CD14-positive monocyte (primary cell): ENCODE measurements around the gene SEMA3C. TPM values are rescaled to one million over a fixed set of nuclear protein-coding genes. Genes with fewer than 3 reads are reported as not detected.

Source experiments
- DNase-seq, 3 donors: peaks; one replicate each; pipeline ENCODE4 v3.0.0-alpha.2; 2011 to 2022
- H2AFZ ChIP-seq: 2 replicates; pipeline ENCODE4 v1.6.0; 2012; ENCODE audit warnings: mild to moderate bottlenecking, low read depth, low read length, inconsistent platforms; ENCODE audit not compliant: insufficient read depth, poor library complexity, severe bottlenecking
- H3K27ac ChIP-seq, 2 donors: 1 replicate in 1 of 2; 2 replicates in 1 of 2; pipeline ENCODE4 v1.5.1; 2012 to 2013; ENCODE audit warnings: low read length in 2 of 2, control low read depth in 1 of 2, inconsistent platforms in 1 of 2, low read depth in 1 of 2, mild to moderate bottlenecking in 1 of 2
- H3K27me3 ChIP-seq, 2 donors: one replicate each; pipeline versions ENCODE4 v1.6.0 to v1.6.1; 2011 to 2013; ENCODE audit warnings: low read length in 2 of 2; ENCODE audit not compliant: control insufficient read depth in 2 of 2, insufficient read depth in 2 of 2
- H3K36me3 ChIP-seq, 2 donors: replicated peaks in 1 of 2; 1 replicate in 1 of 2; 2 replicates in 1 of 2; pipeline versions ENCODE4 v1.5.1 to v1.6.1; 2012 to 2013; ENCODE audit warnings: low read length in 2 of 2, control low read depth in 1 of 2, inconsistent platforms in 1 of 2, mild to moderate bottlenecking in 1 of 2; ENCODE audit not compliant: insufficient read depth in 2 of 2, control insufficient read depth in 1 of 2
- H3K4me1 ChIP-seq, 2 donors: 1 replicate in 1 of 2; 2 replicates in 1 of 2; pipeline versions ENCODE4 v1.5.1 to v1.6.1; 2012 to 2013; ENCODE audit warnings: low read length in 2 of 2, control low read depth in 1 of 2, inconsistent platforms in 1 of 2, mild to moderate bottlenecking in 1 of 2, moderate library complexity in 1 of 2; ENCODE audit not compliant: insufficient read depth in 2 of 2, control insufficient read depth in 1 of 2
- H3K4me2 ChIP-seq: replicated peaks from 2 replicates; pipeline ENCODE3; 2012; ENCODE audit warnings: low read length, moderate library complexity, mild to moderate bottlenecking; ENCODE audit not compliant: poor library complexity, severe bottlenecking; ENCODE audit errors: extremely low read depth
- H3K4me3 ChIP-seq, 3 experiments: fragments of 200-600 bp in 1 of 3; sonication (generic) in 1 of 3; replicated peaks in 1 of 3; 1 replicate in 2 of 3; 2 replicates in 1 of 3; pipeline ENCODE4 v1.5.1; 2011 to 2013; ENCODE audit warnings: low read length in 3 of 3, mild to moderate bottlenecking in 3 of 3, control low read depth in 2 of 3, low read depth in 2 of 3, inconsistent platforms in 1 of 3, moderate library complexity in 1 of 3
- H3K79me2 ChIP-seq: 2 replicates; pipeline ENCODE4 v1.6.0; 2012; ENCODE audit warnings: mild to moderate bottlenecking, control low read depth, inconsistent platforms, low read length, moderate library complexity; ENCODE audit not compliant: insufficient read depth
- H3K9ac ChIP-seq: 2 replicates; pipeline ENCODE4 v1.6.0; 2017; ENCODE audit warnings: low read length, mild to moderate bottlenecking; ENCODE audit not compliant: insufficient read depth, poor library complexity, severe bottlenecking
- H3K9me3 ChIP-seq, 2 donors: replicated peaks in 1 of 2; 1 replicate in 1 of 2; 2 replicates in 1 of 2; pipeline versions ENCODE4 v1.5.1 to v1.6.1; 2012 to 2013; ENCODE audit warnings: low read length in 2 of 2, control low read depth in 1 of 2; ENCODE audit not compliant: control insufficient read depth in 1 of 2, insufficient read depth in 1 of 2
- H4K20me1 ChIP-seq: 2 replicates; pipeline ENCODE4 v1.6.0; 2012; ENCODE audit warnings: mild to moderate bottlenecking, low read length, control low read depth, moderate library complexity; ENCODE audit not compliant: insufficient read depth
- H3K27ac Mint-ChIP-seq, 7 donors: one replicate each; pipeline ENCODE4 v1.8.0; 2020; ENCODE audit warnings: mild to moderate bottlenecking in 7 of 7, mixed read lengths in 7 of 7, moderate library complexity in 6 of 7, inconsistent platforms in 2 of 7
- H3K27me3 Mint-ChIP-seq, 3 donors: one replicate each; pipeline ENCODE4 v1.8.0; 2021 to 2022; ENCODE audit warnings: low read depth in 3 of 3, mild to moderate bottlenecking in 3 of 3, mixed read lengths in 3 of 3, moderate library complexity in 3 of 3, inconsistent platforms in 1 of 3
- H3K36me3 Mint-ChIP-seq, 2 donors: one replicate each; pipeline ENCODE4 v1.8.0; 2020; ENCODE audit warnings: mixed read lengths in 2 of 2, inconsistent platforms in 1 of 2, mild to moderate bottlenecking in 1 of 2
- H3K4me1 Mint-ChIP-seq: one replicate; pipeline ENCODE4 v1.8.0; 2020; ENCODE audit warnings: mild to moderate bottlenecking, mixed read lengths
- H3K4me3 Mint-ChIP-seq, 2 donors: one replicate each; pipeline ENCODE4 v1.8.0; 2020; ENCODE audit warnings: mild to moderate bottlenecking in 2 of 2, mixed read lengths in 2 of 2, moderate library complexity in 1 of 2
- H3K9me3 Mint-ChIP-seq, 7 donors: one replicate each; pipeline ENCODE4 v1.8.0; 2020 to 2022; ENCODE audit warnings: mixed read lengths in 7 of 7, mild to moderate bottlenecking in 6 of 7, moderate library complexity in 6 of 7, inconsistent platforms in 2 of 7
- WGBS: methylation state at CpG from one replicate; pipeline ENCODE4 v1.1.5; 2013; ENCODE audit warnings: missing lambda C conversion rate; ENCODE audit not compliant: insufficient coverage; 5-methylcytosine and 5-hydroxymethylcytosine counted together
- intact Hi-C, 2 donors: fragments of 100-400 bp; cut with micrococcal nuclease; formaldehyde crosslinking; loops; one replicate each; pipeline versions ENCODE4 v1.15.0 to v1.15.1; 2023
- polyA plus RNA-seq, 3 donors: library from polyadenylated mRNA; depleted of rRNA in 1 of 3; unstranded in 2 of 3; stranded (reverse) in 1 of 3; fragments of 300-500 nt in 2 of 3; fragments of >200 nt in 1 of 3; fragmentation: Illumina TruSeq in 2 of 3; gene quantifications; 1 replicate in 2 of 3; 2 replicates in 1 of 3; pipeline ENCODE4 v1.2.3, GENCODE V29; 2012 to 2021
- TF ChIP-seq, protein P1 (sequence below): fragments of 200-600 bp; IDR thresholded peaks from one replicate; pipeline ENCODE4 v1.8.0; 2022; ENCODE audit warnings: antibody characterized with exemption, mild to moderate bottlenecking

Gene SEMA3C
- polyA plus RNA-seq, 3 donors, result 7.2 to 14.1 (median 13.7) TPM

DNA sequence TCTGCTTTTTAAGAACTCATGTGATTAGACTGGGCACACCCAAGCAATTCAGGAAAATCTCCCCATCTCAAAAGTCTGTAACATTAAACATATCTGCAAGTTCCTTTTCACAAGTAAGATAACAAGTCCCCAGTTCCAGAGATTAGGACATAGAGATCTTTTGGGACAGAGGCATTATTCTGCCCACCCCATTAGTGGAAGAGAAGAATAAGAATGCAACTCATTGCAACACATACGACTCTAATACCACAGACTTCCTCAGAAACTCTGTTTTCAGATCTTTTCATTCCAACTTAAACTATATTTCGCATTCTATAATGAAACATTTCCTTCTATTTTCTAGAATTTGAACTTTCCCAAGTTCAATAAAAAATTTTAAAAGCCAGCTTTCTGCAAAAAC lies 137.7 kb downstream of the SEMA3C start:
- Mint-ChIP-seq H3K27ac (peak overlapping the region in 2 of 7 donors; percentile 37 to 69), H3K4me3 (peak overlapping the region in 1 of 2 donors; percentile 44), H3K36me3 (peaks cover 26 to 28% of the 10 kb centered on the region in 2 donors), H3K4me1 (peaks cover 17% of the 10 kb centered on the region), H3K9me3 (peaks cover 0 to 4% (median 0%) of the 10 kb centered on the region in 7 donors), H3K27me3 (no peaks in the 10 kb centered on the region)
- no peak overlapping the region for H2AFZ ChIP-seq
- H3K4me3 ChIP-seq, result no peak overlapping the region
- H3K27me3 ChIP-seq, result no peaks in the 10 kb centered on the region
- H3K9me3 ChIP-seq, result peaks cover 0 to 4% of the 10 kb centered on the region in 2 donors
- H3K4me1 ChIP-seq, result peaks cover 13 to 15% of the 10 kb centered on the region in 2 donors
- no peaks in the 10 kb centered on the region for H3K79me2 ChIP-seq
- 0% methylated on average over 1 of the region's 2 CpGs for WGBS
- peaks cover 0 to 6% of the 10 kb centered on the region in 2 donors for H3K36me3 ChIP-seq
- H3K9ac ChIP-seq, result no peak overlapping the region
- H3K4me2 ChIP-seq, result no peak overlapping the region
- H3K27ac ChIP-seq, result no peak overlapping the region
- TF ChIP-seq, protein P1, sequence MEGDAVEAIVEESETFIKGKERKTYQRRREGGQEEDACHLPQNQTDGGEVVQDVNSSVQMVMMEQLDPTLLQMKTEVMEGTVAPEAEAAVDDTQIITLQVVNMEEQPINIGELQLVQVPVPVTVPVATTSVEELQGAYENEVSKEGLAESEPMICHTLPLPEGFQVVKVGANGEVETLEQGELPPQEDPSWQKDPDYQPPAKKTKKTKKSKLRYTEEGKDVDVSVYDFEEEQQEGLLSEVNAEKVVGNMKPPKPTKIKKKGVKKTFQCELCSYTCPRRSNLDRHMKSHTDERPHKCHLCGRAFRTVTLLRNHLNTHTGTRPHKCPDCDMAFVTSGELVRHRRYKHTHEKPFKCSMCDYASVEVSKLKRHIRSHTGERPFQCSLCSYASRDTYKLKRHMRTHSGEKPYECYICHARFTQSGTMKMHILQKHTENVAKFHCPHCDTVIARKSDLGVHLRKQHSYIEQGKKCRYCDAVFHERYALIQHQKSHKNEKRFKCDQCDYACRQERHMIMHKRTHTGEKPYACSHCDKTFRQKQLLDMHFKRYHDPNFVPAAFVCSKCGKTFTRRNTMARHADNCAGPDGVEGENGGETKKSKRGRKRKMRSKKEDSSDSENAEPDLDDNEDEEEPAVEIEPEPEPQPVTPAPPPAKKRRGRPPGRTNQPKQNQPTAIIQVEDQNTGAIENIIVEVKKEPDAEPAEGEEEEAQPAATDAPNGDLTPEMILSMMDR, result no peak
- intact Hi-C loops, result no loop called here
- DNase-seq, result no peak
- no peaks in the 10 kb centered on the region for H4K20me1 ChIP-seq

DNA sequence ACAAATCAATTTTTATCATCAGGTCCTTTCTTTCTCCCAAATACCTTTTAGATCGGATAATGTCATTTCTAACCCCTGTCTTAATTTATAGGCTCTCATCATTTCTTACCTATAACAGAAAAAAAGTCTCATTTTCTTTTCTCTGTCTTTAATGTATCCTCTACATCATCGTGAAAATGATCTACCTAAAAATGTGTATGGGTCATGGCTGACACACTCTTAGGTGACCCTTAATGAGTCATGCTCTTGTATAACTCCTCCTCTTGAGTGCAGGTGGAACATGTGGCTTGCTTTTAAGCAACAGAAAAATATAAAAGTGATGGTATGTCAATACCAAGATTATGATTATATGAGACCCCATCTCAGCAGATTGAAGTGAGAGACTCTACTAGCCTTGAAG lies 139.4 kb downstream of the SEMA3C start:
- H4K20me1 ChIP-seq, result no peaks in the 10 kb centered on the region
- Mint-ChIP-seq H3K27ac (no peak overlapping the region), H3K4me3 (no peak overlapping the region), H3K27me3 (no peaks in the 10 kb centered on the region), H3K36me3 (peaks cover 25 to 26% of the 10 kb centered on the region in 2 donors), H3K9me3 (no peaks in the 10 kb centered on the region), H3K4me1 (peaks cover 22% of the 10 kb centered on the region)
- no peaks in the 10 kb centered on the region for H3K36me3 ChIP-seq
- no peak for DNase-seq
- H3K4me1 ChIP-seq, result peaks cover 15 to 21% of the 10 kb centered on the region in 2 donors
- H3K79me2 ChIP-seq, result no peaks in the 10 kb centered on the region
- no peaks in the 10 kb centered on the region for H3K27me3 ChIP-seq
- no peak overlapping the region for H2AFZ ChIP-seq
- no peak overlapping the region for H3K9ac ChIP-seq
- no CpG with 5 or more reads among the region's 2 CpGs for WGBS
- no peak overlapping the region for H3K4me3 ChIP-seq
- no peaks in the 10 kb centered on the region for H3K9me3 ChIP-seq
- H3K4me2 ChIP-seq, result no peak overlapping the region
- no peak overlapping the region for H3K27ac ChIP-seq
- intact Hi-C loops, result loop anchor here in 1 of 2 donors (10.0 kb wide), 1 partner anchor 75 kb away; no protein-coding TSS in a partner anchor
- TF ChIP-seq, protein P1, result no peak
